CD4-positive, alpha-beta T cell (primary cell): Measurements from ENCODE around the gene SNTG2. TPM values are rescaled to one million over a fixed set of nuclear protein-coding genes. Genes with fewer than 3 reads are reported as not detected.

Experiments
- ATAC-seq: fragments of 200-7000 bp; cut with Tn5 transposase; one replicate; pipeline ENCODE4 v1.10.0; 2022; ENCODE audit warnings: mild to moderate bottlenecking; ENCODE audit not compliant: poor library complexity
- CTCF ChIA-PET: fragments of 350-600 bp; sonication (Branson Sonifier 250); formaldehyde crosslinking; loops from one replicate; lab custom pipeline; 2021; ENCODE audit warnings: antibody characterized with exemption, inconsistent platforms; lab: Charles Lee
- POLR2A ChIA-PET: fragments of 350-600 bp; sonication (Branson Sonifier 250); formaldehyde crosslinking; loops from one replicate; lab custom pipeline; 2021; ENCODE audit warnings: antibody characterized with exemption, inconsistent platforms; lab: Charles Lee
- DNase-seq, 14 experiments: peaks; one replicate each; pipeline ENCODE4 v3.0.0-alpha.2; 2013 to 2020; ENCODE audit warnings: mixed read lengths in 2 of 14
- H3K27ac ChIP-seq, 2 donors: one replicate each; pipeline versions ENCODE4 v1.5.1 to v1.7.0; 2013; ENCODE audit warnings: low read length in 2 of 2, low read depth in 1 of 2, mild to moderate bottlenecking in 1 of 2
- H3K27me3 ChIP-seq, 2 experiments: 1 replicate in 1 of 2; 2 replicates in 1 of 2; pipeline versions ENCODE4 v1.6.1 to v1.7.0; 2013; ENCODE audit warnings: low read length in 2 of 2, control low read depth in 1 of 2, mild to moderate bottlenecking in 1 of 2, moderate library complexity in 1 of 2; ENCODE audit not compliant: insufficient read depth in 2 of 2, control insufficient read depth in 1 of 2
- H3K36me3 ChIP-seq: one replicate; pipeline ENCODE4 v1.6.1; 2013; ENCODE audit warnings: low read length, control low read depth; ENCODE audit not compliant: insufficient read depth
- H3K4me1 ChIP-seq: one replicate; pipeline ENCODE4 v1.6.1; 2013; ENCODE audit warnings: low read length, control low read depth; ENCODE audit not compliant: insufficient read depth
- H3K4me3 ChIP-seq: one replicate; pipeline ENCODE4 v1.5.1; 2013; ENCODE audit warnings: mild to moderate bottlenecking, low read length, moderate library complexity
- H3K9me3 ChIP-seq, 2 experiments: 1 replicate in 1 of 2; 2 replicates in 1 of 2; pipeline versions ENCODE4 v1.6.1 to v1.7.0; 2013; ENCODE audit warnings: low read length in 2 of 2, mild to moderate bottlenecking in 2 of 2, control low read depth in 1 of 2, moderate library complexity in 1 of 2; ENCODE audit not compliant: control insufficient read depth in 1 of 2, insufficient read depth in 1 of 2
- H3K27ac Mint-ChIP-seq: one replicate; pipeline ENCODE4 v1.8.0; 2020; ENCODE audit warnings: mixed read lengths
- H3K27me3 Mint-ChIP-seq: one replicate; pipeline ENCODE4 v1.8.0; 2021; ENCODE audit warnings: mixed read lengths
- H3K36me3 Mint-ChIP-seq: one replicate; pipeline ENCODE4 v1.8.0; 2021; ENCODE audit warnings: low read depth, mixed read lengths
- H3K4me1 Mint-ChIP-seq: one replicate; pipeline ENCODE4 v1.8.0; 2021; ENCODE audit warnings: low read depth, mixed read lengths
- H3K4me3 Mint-ChIP-seq: one replicate; pipeline ENCODE4 v1.8.0; 2020; ENCODE audit warnings: mild to moderate bottlenecking, mixed read lengths
- H3K9me3 Mint-ChIP-seq: one replicate; pipeline ENCODE4 v1.8.0; 2020; ENCODE audit warnings: mixed read lengths
- CTCF ChIP-seq: fragments of 200-600 bp; IDR thresholded peaks from one replicate; pipeline ENCODE4 v1.8.0; 2022; ENCODE audit warnings: antibody characterized with exemption, mild to moderate bottlenecking
- intact Hi-C, 2 experiments: fragments of 100-400 bp; cut with DNase I in 1 of 2; cut with micrococcal nuclease in 1 of 2; formaldehyde crosslinking; loops; one replicate each; pipeline versions ENCODE4 v1.15.1 to v1.9.0; 2023 to 2025; cut with DNase I, micrococcal nuclease
- total RNA-seq, 174 experiments: library from RNA in 2 of 174; stranded (reverse) in 2 of 174; gene quantifications; one replicate each; pipeline ENCODE4 v1.2.3 and lab custom pipeline; 2021 to 2026

SNTG2 gene
- total RNA-seq, 2 experiments from 2014 or later, result 1.1 to 1.5 TPM

DNA sequence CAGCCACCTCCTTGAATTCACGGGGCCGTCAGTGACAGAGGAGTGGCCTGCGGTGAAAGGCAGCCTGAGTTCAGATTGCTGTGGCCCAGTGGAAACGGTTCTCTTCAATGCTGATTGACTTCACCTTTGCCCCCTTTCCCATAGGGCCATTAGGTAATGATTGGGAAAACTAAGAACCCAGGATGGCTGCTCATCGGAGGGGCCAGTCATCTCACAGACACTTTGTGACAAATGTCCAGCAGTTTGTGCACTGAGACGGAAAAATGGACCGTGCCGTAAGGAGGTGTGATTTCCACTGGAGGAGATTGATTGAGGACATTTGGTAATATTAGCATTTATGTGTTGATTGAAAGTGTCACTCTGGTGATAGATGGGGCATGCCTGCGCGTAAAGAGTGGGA lies 402.9 kb downstream of the SNTG2 start:
- ATAC-seq (no peak), DNase-seq (no peak)
- no peak for TF ChIP-seq CTCF
- Mint-ChIP-seq H3K36me3 (no peaks in the 10 kb centered on the region), H3K27me3 (no peaks in the 10 kb centered on the region), H3K27ac (no peak overlapping the region), H3K4me3 (no peak overlapping the region), H3K4me1 (no peaks in the 10 kb centered on the region), H3K9me3 (no peaks in the 10 kb centered on the region)
- Histone ChIP-seq H3K27ac (no peak overlapping the region), H3K4me3 (no peak overlapping the region), H3K9me3 (peaks cover 3 to 8% of the 10 kb centered on the region in 2 experiments), H3K4me1 (no peaks in the 10 kb centered on the region), H3K36me3 (no peaks in the 10 kb centered on the region), H3K27me3 (no peaks in the 10 kb centered on the region)
- CTCF ChIA-PET, result no interaction called here
- intact Hi-C loops, result no loop called here
- POLR2A ChIA-PET, result no interaction called here

GRCh38 chr2:1360144-1360543 lies 409.5 kb downstream of the SNTG2 start:
- H3K27ac ChIP-seq, result no peak overlapping the region
- H3K36me3 ChIP-seq, result no peaks in the 10 kb centered on the region
- no peak overlapping the region for H3K4me3 ChIP-seq
- Mint-ChIP-seq H3K9me3 (peaks cover 6% of the 10 kb centered on the region), H3K4me3 (no peak overlapping the region), H3K27me3 (peaks cover 4% of the 10 kb centered on the region), H3K27ac (no peak overlapping the region), H3K36me3 (no peaks in the 10 kb centered on the region), H3K4me1 (no peaks in the 10 kb centered on the region)
- H3K4me1 ChIP-seq, result no peaks in the 10 kb centered on the region
- intact Hi-C loops, result no loop called here
- ATAC-seq (no peak), DNase-seq (no peak)
- H3K27me3 ChIP-seq, result no peaks in the 10 kb centered on the region
- CTCF ChIA-PET, result interaction anchor here (1.2 kb wide), 1 partner anchor 19 kb away, joined by 3 read pairs; no protein-coding TSS in a partner anchor
- peaks cover 0 to 1% of the 10 kb centered on the region in 2 experiments for H3K9me3 ChIP-seq
- TF ChIP-seq CTCF, result no peak
- POLR2A ChIA-PET, result no interaction called here

DNA sequence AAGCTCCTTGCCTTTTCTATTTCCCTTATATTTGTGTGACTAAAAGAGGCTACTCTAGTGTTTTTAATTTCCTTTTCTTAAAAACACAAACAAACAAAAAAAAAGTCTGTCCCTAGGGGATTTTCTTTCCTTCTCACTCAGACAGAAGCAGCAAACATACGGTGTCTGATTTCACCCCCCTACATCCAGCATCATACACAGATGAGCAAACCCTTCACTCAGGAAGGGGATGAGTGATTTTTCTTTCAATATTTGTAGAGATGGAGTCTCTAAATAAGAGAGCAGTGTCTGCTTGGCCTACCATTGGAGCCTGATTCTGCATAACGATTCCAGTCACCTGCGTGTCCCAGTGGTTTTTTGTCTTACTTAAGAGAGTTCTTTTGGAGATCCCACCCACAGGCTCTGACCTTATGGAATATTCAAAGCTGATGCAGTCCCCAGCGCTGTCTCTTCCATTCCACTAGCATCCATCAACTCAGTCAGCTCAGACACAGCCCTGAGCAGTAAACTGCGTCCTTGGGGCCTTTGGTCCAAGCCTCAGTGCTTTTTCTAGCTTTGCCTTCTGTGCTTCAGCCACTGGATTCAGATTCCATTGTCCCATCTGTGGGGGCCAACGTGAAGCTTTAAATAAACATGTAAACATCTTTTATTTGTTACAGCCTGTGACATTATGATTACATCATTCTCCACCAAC lies 410.1 kb downstream of the SNTG2 start:
- ATAC-seq (no peak), DNase-seq (no peak)
- H3K27me3 Mint-ChIP-seq, result peaks cover 4% of the 10 kb centered on the region
- no peak overlapping the region for H3K4me3 Mint-ChIP-seq
- H3K36me3 ChIP-seq, result no peaks in the 10 kb centered on the region
- H3K27ac Mint-ChIP-seq, result no peak overlapping the region
- H3K36me3 Mint-ChIP-seq, result no peaks in the 10 kb centered on the region
- no peaks in the 10 kb centered on the region for H3K27me3 ChIP-seq
- peaks cover 6% of the 10 kb centered on the region for H3K9me3 Mint-ChIP-seq
- TF ChIP-seq CTCF, result no peak
- ChIA-PET POLR2A (no interaction called here), CTCF (interaction anchor here (1.2 kb wide), 1 partner anchor 19 kb away, joined by 3 read pairs; no protein-coding TSS in a partner anchor)
- H3K9me3 ChIP-seq, result peaks cover 0 to 3% of the 10 kb centered on the region in 2 experiments
- intact Hi-C loops, result no loop called here
- no peaks in the 10 kb centered on the region for H3K4me1 ChIP-seq
- H3K4me3 ChIP-seq, result no peak overlapping the region
- no peaks in the 10 kb centered on the region for H3K4me1 Mint-ChIP-seq
- no peak overlapping the region for H3K27ac ChIP-seq
